Body of pancreas (tissue), 4 donors: ENCODE measurements around the gene CCDC71. TPM values are rescaled to one million over a fixed set of nuclear protein-coding genes. Genes with fewer than 3 reads are reported as not detected.

ENCODE experiments used
- ATAC-seq: fragments of 150-250 bp; one replicate; pipeline ENCODE4 v1.9.1; 2016
- DNase-seq, 4 donors: peaks; one replicate each; pipeline ENCODE4 v3.0.0-alpha.2; 2019
- H3K27ac ChIP-seq, 4 donors: fragments of 200-600 bp; sonication (generic); 1 replicate in 3 of 4; 2 replicates in 1 of 4; pipeline versions ENCODE4 v1.5.1 to v1.6.1; 2016 to 2019; ENCODE audit warnings: mild to moderate bottlenecking in 1 of 4, mixed read lengths in 1 of 4, moderate library complexity in 1 of 4
- H3K27me3 ChIP-seq, 2 donors: fragments of 200-600 bp; sonication (generic); one replicate each; pipeline ENCODE4 v1.6.0; 2016; ENCODE audit warnings: mild to moderate bottlenecking in 1 of 2
- H3K36me3 ChIP-seq, 2 donors: fragments of 200-600 bp; sonication (generic); replicated peaks in 1 of 2; 2 replicates each; pipeline ENCODE4 v1.5.1; 2016; ENCODE audit warnings: low read depth in 2 of 2; ENCODE audit not compliant: insufficient read depth in 1 of 2
- H3K4me1 ChIP-seq: fragments of 200-600 bp; sonication (generic); one replicate; pipeline ENCODE4 v1.6.0; 2016
- H3K4me3 ChIP-seq, 2 donors: fragments of 200-600 bp; sonication (generic); 1 replicate in 1 of 2; 2 replicates in 1 of 2; pipeline ENCODE4 v1.5.1; 2016 to 2019
- H3K9me3 ChIP-seq, 3 donors: fragments of 200-600 bp; sonication (generic); 1 replicate in 2 of 3; 2 replicates in 1 of 3; pipeline ENCODE4 v1.5.1; 2016
- CTCF ChIP-seq, 7 experiments: fragments of 450-650 bp in 4 of 7; fragments of 200-600 bp in 3 of 7; sonication (generic) in 3 of 7; IDR thresholded peaks; one replicate each; pipeline ENCODE4 v1.5.1; 2016 to 2019; ENCODE audit warnings: antibody characterized with exemption in 7 of 7
- POLR2A ChIP-seq, 3 donors: fragments of 450-650 bp; IDR thresholded peaks; one replicate each; pipeline ENCODE4 v1.6.1; 2016; ENCODE audit warnings: antibody characterized with exemption in 3 of 3, mild to moderate bottlenecking in 2 of 3
- WGBS, 2 donors: methylation state at CpG; one replicate each; pipeline ENCODE4 v1.1.5; 2017; 5-methylcytosine and 5-hydroxymethylcytosine counted together
- intact Hi-C: fragments of 100-400 bp; cut with DNase I; formaldehyde crosslinking; loops from one replicate; pipeline ENCODE4 v1.15.1; 2023
- total RNA-seq, 2 donors: library from RNA; depleted of rRNA; stranded (reverse); fragments of >200 nt; gene quantifications; one replicate each; pipeline ENCODE4 v1.1.0, GENCODE V29; 2016

The CCDC71 gene
- total RNA-seq, 2 donors from 2014 or later, result 15.5 to 19.5 TPM

DNA sequence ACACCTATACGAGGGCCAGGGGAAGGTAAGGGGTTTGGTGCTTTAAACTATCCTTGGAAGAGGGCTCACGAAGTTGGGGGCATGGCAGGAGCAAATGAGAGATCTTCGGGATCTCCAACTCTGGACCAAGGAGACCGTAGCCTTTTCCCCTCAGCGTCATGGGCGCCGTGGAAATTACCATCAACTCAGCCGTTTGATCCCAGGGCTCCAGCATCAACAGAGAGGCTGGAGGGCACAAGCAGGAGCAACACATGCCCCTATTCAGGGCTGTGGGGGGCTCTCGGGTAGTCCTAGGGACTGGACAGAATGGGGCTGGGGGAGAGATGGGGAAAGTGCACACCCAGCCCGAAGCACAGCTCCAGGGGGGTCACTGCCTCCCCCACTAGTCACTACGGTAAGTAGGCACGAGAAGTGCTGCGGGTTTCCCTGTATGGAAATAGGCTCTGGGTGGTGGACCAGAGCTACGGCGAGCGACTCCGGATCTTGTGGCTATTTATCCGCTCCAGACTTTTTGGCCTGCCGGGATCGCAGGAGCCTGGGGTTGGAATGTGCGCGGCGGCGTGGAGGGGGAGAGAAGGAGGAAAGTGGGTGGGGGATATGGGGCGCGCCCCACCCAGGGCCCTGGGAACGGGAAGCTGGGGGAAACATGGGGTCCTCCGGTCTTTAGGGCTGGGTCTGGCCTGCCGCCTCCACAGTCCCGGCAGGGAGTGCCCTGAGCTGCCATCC, 32.7 kb downstream of the CCDC71 start:
- intact Hi-C loops, result no loop called here
- Histone ChIP-seq H3K4me3 (peak overlapping the region; percentile 35 to 64), H3K27me3 (no peaks in the 10 kb centered on the region), H3K9me3 (no peaks in the 10 kb centered on the region), H3K36me3 (peaks cover 0 to under 1% of the 10 kb centered on the region in 2 donors), H3K27ac (peak overlapping the region; percentile 55 to 86 (median 82)), H3K4me1 (peaks cover 24% of the 10 kb centered on the region)
- TF ChIP-seq CTCF (IDR thresholded peaks at IDR 0.05) (peak in 1 of 7 experiments; percentile 13), POLR2A (IDR thresholded peaks at IDR 0.05) (peak in 2 of 3 donors; percentile 19 to 44)
- DNase-seq (peak; percentile 86 to 90 (median 88)), ATAC-seq (peak; percentile 90)
- WGBS, 2 donors, result 0 to 1% methylated on average over 15 to 27 of the region's 30 CpGs

- ATAC-seq (peak; percentile 81), DNase-seq (peak; percentile 71 to 84 (median 76))
- TF ChIP-seq CTCF (IDR thresholded peaks at IDR 0.05) (peak in 3 of 7 experiments; percentile 0 to 18 (median 15)), POLR2A (IDR thresholded peaks at IDR 0.05) (peak in 2 of 3 donors; percentile 62 to 66)
- peak within 1 kb of the TSS; percentile 35 to 64 for H3K4me3 ChIP-seq
- H3K27ac ChIP-seq, result peak within 1 kb of the TSS; percentile 55 to 86 (median 82)
- H3K9me3 ChIP-seq, result no peaks in the 10 kb centered on the region
- peaks cover 0 to 4% of the 10 kb centered on the region in 2 donors for H3K36me3 ChIP-seq
- intact Hi-C loops, result no loop called here
- H3K4me1 ChIP-seq, result peaks cover 24% of the 10 kb centered on the region
- 0 to 7% methylated on average over 8 to 25 of the region's 28 CpGs for WGBS, 2 donors
- no peaks in the 10 kb centered on the region for H3K27me3 ChIP-seq
Observed at GRCh38 chr3:49132437-49133225, 33.5 kb downstream of the CCDC71 start, which contains the start of gene LAMB2. LAMB2 (minus strand) TSS chr3:49133050; CDS start chr3:49132867, 183 bp downstream.

GRCh38 chr3:49132073-49132436, 34.1 kb downstream of the CCDC71 start:
- TF ChIP-seq CTCF (IDR thresholded peaks at IDR 0.05), result no peak
- TF ChIP-seq POLR2A (IDR thresholded peaks at IDR 0.05), result no peak
- Histone ChIP-seq H3K36me3 (peaks cover 0 to 4% of the 10 kb centered on the region in 2 donors), H3K9me3 (no peaks in the 10 kb centered on the region), H3K4me3 (peak overlapping the region; percentile 35 to 64), H3K4me1 (peaks cover 24% of the 10 kb centered on the region), H3K27me3 (no peaks in the 10 kb centered on the region), H3K27ac (peak overlapping the region; percentile 55 to 86 (median 82))
- intact Hi-C loops, result no loop called here
- DNase-seq, result peak in 1 of 4 donors; percentile 33
- 21 to 26% methylated on average over 7 to 9 of the region's 9 CpGs for WGBS, 2 donors
- ATAC-seq, result no peak

DNA sequence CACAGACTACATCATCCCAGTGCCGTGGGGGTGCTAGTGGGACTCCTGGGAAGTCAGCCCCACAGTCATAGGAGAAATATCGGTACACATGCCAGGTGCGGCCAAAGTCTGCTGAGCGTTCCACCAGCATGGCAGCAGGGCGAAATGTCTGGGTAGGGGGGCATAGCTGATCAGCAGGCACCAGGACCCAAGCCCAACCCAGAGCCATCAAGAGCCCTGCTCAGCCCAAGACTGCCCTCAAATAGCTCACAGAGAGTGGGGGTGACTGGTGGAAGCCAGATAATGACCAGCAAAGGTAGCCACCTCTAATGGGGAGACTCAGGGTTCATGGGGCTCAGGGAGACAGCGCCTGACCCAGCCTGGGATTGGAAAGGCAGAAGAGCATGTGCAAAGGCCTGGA, 34.6 kb downstream of the CCDC71 start:
- ATAC-seq (no peak), DNase-seq (no peak)
- intact Hi-C loops, result no loop called here
- no peak for TF ChIP-seq POLR2A (IDR thresholded peaks at IDR 0.05)
- no peak for TF ChIP-seq CTCF (IDR thresholded peaks at IDR 0.05)
- H3K9me3 ChIP-seq, result no peaks in the 10 kb centered on the region
- peak overlapping the region in 3 of 4 donors; percentile 55 to 86 (median 83) for H3K27ac ChIP-seq
- no peaks in the 10 kb centered on the region for H3K27me3 ChIP-seq
- peaks cover 0 to 4% of the 10 kb centered on the region in 2 donors for H3K36me3 ChIP-seq
- H3K4me3 ChIP-seq, result no peak overlapping the region
- H3K4me1 ChIP-seq, result peaks cover 24% of the 10 kb centered on the region
- WGBS, 2 donors, result 90 to 94% methylated on average over 5 to 6 of the region's 6 CpGs
